ENCODE measurements around the gene ARPC4. TPM values are rescaled to one million over a fixed set of nuclear protein-coding genes. Genes with fewer than 3 reads are reported as not detected.

ARPC4 gene
- total RNA-seq, 1 experiment from 2014 or later = 143 TPM

DNA sequence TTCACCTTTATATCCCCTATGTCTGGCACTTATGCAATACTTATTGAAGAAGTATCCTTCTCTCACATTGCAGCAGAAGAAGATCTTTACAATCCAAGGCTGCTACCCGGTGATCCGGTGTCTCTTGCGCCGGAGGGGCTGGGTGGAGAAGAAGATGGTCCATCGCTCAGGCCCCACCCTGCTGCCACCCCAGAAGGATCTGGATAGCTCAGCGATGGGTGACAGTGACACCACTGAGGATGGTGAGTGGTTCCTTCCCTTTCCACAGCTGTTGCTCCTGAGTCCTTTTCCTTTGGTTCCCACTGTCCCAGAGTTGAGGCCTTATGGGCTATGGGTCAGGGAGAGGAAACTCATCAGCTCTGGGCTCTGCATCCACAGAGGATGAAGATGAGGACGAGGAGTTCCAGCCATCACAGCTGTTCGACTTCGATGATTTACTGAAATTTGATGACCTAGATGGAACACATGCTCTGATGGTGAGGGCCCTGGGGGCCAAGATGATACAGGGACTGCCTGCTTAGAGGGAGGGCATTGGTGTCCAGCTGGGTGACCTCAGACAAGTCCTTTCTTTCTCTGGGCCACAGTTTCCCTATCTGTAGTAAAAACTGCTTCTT lies 20.1 kb downstream of the ARPC4 start (continued):
- TF ChIP-seq, protein P1, sequence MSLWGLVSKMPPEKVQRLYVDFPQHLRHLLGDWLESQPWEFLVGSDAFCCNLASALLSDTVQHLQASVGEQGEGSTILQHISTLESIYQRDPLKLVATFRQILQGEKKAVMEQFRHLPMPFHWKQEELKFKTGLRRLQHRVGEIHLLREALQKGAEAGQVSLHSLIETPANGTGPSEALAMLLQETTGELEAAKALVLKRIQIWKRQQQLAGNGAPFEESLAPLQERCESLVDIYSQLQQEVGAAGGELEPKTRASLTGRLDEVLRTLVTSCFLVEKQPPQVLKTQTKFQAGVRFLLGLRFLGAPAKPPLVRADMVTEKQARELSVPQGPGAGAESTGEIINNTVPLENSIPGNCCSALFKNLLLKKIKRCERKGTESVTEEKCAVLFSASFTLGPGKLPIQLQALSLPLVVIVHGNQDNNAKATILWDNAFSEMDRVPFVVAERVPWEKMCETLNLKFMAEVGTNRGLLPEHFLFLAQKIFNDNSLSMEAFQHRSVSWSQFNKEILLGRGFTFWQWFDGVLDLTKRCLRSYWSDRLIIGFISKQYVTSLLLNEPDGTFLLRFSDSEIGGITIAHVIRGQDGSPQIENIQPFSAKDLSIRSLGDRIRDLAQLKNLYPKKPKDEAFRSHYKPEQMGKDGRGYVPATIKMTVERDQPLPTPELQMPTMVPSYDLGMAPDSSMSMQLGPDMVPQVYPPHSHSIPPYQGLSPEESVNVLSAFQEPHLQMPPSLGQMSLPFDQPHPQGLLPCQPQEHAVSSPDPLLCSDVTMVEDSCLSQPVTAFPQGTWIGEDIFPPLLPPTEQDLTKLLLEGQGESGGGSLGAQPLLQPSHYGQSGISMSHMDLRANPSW (CRISPR knock-in tag; conservative IDR thresholded peaks at IDR 0.05; ENCODE audit: low read depth) = no peak
- no peak for TF ChIP-seq ZNF232 (CRISPR knock-in tag; IDR thresholded peaks at IDR 0.05)
- no peak for TF ChIP-seq ELF4 (CRISPR knock-in tag; IDR thresholded peaks at IDR 0.05; ENCODE audit: low read depth)
- TF ChIP-seq MXD4 (CRISPR knock-in tag; IDR thresholded peaks at IDR 0.05; ENCODE audit: borderline replicate concordance) = no peak
- TF ChIP-seq, protein P2, sequence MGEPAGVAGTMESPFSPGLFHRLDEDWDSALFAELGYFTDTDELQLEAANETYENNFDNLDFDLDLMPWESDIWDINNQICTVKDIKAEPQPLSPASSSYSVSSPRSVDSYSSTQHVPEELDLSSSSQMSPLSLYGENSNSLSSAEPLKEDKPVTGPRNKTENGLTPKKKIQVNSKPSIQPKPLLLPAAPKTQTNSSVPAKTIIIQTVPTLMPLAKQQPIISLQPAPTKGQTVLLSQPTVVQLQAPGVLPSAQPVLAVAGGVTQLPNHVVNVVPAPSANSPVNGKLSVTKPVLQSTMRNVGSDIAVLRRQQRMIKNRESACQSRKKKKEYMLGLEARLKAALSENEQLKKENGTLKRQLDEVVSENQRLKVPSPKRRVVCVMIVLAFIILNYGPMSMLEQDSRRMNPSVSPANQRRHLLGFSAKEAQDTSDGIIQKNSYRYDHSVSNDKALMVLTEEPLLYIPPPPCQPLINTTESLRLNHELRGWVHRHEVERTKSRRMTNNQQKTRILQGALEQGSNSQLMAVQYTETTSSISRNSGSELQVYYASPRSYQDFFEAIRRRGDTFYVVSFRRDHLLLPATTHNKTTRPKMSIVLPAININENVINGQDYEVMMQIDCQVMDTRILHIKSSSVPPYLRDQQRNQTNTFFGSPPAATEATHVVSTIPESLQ (CRISPR knock-in tag; IDR thresholded peaks at IDR 0.05) = no peak
- TF ChIP-seq, protein P3, sequence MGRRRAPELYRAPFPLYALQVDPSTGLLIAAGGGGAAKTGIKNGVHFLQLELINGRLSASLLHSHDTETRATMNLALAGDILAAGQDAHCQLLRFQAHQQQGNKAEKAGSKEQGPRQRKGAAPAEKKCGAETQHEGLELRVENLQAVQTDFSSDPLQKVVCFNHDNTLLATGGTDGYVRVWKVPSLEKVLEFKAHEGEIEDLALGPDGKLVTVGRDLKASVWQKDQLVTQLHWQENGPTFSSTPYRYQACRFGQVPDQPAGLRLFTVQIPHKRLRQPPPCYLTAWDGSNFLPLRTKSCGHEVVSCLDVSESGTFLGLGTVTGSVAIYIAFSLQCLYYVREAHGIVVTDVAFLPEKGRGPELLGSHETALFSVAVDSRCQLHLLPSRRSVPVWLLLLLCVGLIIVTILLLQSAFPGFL (CRISPR knock-in tag; IDR thresholded peaks at IDR 0.05; ENCODE audit: borderline replicate concordance) = no peak
- TF ChIP-seq GABPB1 (CRISPR knock-in tag; IDR thresholded peaks at IDR 0.05) = no peak
- no peak for TF ChIP-seq ZNF219 (CRISPR knock-in tag; IDR thresholded peaks at IDR 0.05; ENCODE audit: borderline replicate concordance)
- TF ChIP-seq, protein P4, sequence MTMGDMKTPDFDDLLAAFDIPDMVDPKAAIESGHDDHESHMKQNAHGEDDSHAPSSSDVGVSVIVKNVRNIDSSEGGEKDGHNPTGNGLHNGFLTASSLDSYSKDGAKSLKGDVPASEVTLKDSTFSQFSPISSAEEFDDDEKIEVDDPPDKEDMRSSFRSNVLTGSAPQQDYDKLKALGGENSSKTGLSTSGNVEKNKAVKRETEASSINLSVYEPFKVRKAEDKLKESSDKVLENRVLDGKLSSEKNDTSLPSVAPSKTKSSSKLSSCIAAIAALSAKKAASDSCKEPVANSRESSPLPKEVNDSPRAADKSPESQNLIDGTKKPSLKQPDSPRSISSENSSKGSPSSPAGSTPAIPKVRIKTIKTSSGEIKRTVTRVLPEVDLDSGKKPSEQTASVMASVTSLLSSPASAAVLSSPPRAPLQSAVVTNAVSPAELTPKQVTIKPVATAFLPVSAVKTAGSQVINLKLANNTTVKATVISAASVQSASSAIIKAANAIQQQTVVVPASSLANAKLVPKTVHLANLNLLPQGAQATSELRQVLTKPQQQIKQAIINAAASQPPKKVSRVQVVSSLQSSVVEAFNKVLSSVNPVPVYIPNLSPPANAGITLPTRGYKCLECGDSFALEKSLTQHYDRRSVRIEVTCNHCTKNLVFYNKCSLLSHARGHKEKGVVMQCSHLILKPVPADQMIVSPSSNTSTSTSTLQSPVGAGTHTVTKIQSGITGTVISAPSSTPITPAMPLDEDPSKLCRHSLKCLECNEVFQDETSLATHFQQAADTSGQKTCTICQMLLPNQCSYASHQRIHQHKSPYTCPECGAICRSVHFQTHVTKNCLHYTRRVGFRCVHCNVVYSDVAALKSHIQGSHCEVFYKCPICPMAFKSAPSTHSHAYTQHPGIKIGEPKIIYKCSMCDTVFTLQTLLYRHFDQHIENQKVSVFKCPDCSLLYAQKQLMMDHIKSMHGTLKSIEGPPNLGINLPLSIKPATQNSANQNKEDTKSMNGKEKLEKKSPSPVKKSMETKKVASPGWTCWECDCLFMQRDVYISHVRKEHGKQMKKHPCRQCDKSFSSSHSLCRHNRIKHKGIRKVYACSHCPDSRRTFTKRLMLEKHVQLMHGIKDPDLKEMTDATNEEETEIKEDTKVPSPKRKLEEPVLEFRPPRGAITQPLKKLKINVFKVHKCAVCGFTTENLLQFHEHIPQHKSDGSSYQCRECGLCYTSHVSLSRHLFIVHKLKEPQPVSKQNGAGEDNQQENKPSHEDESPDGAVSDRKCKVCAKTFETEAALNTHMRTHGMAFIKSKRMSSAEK (CRISPR knock-in tag; IDR thresholded peaks at IDR 0.05; ENCODE audit: borderline replicate concordance) = no peak
- TF ChIP-seq, protein P5, sequence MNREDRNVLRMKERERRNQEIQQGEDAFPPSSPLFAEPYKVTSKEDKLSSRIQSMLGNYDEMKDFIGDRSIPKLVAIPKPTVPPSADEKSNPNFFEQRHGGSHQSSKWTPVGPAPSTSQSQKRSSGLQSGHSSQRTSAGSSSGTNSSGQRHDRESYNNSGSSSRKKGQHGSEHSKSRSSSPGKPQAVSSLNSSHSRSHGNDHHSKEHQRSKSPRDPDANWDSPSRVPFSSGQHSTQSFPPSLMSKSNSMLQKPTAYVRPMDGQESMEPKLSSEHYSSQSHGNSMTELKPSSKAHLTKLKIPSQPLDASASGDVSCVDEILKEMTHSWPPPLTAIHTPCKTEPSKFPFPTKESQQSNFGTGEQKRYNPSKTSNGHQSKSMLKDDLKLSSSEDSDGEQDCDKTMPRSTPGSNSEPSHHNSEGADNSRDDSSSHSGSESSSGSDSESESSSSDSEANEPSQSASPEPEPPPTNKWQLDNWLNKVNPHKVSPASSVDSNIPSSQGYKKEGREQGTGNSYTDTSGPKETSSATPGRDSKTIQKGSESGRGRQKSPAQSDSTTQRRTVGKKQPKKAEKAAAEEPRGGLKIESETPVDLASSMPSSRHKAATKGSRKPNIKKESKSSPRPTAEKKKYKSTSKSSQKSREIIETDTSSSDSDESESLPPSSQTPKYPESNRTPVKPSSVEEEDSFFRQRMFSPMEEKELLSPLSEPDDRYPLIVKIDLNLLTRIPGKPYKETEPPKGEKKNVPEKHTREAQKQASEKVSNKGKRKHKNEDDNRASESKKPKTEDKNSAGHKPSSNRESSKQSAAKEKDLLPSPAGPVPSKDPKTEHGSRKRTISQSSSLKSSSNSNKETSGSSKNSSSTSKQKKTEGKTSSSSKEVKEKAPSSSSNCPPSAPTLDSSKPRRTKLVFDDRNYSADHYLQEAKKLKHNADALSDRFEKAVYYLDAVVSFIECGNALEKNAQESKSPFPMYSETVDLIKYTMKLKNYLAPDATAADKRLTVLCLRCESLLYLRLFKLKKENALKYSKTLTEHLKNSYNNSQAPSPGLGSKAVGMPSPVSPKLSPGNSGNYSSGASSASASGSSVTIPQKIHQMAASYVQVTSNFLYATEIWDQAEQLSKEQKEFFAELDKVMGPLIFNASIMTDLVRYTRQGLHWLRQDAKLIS (CRISPR knock-in tag; IDR thresholded peaks at IDR 0.05; ENCODE audit: borderline replicate concordance) = no peak
- TF ChIP-seq, protein P6, sequence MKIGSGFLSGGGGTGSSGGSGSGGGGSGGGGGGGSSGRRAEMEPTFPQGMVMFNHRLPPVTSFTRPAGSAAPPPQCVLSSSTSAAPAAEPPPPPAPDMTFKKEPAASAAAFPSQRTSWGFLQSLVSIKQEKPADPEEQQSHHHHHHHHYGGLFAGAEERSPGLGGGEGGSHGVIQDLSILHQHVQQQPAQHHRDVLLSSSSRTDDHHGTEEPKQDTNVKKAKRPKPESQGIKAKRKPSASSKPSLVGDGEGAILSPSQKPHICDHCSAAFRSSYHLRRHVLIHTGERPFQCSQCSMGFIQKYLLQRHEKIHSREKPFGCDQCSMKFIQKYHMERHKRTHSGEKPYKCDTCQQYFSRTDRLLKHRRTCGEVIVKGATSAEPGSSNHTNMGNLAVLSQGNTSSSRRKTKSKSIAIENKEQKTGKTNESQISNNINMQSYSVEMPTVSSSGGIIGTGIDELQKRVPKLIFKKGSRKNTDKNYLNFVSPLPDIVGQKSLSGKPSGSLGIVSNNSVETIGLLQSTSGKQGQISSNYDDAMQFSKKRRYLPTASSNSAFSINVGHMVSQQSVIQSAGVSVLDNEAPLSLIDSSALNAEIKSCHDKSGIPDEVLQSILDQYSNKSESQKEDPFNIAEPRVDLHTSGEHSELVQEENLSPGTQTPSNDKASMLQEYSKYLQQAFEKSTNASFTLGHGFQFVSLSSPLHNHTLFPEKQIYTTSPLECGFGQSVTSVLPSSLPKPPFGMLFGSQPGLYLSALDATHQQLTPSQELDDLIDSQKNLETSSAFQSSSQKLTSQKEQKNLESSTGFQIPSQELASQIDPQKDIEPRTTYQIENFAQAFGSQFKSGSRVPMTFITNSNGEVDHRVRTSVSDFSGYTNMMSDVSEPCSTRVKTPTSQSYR (CRISPR knock-in tag; IDR thresholded peaks at IDR 0.05) = no peak

All from WTC11 (cell line).